Activated T-helper 1 cell treated with anti-CD3 and anti-CD28 coated beads, Interleukin-12 subunit alpha, Interleukin-12 subunit beta, Interleukin-2, Interleukin-4 antibody, amounts not matched to agents 30 ng/mL and 10 ng/mL and 1 ng/mL, durations not matched to agents 14 hours and 24 hours and 36 hours (primary cell): ENCODE measurements around the gene CERT1. TPM values are rescaled to one million over a fixed set of nuclear protein-coding genes. Genes with fewer than 3 reads are reported as not detected.
"Not testable (repeated sequence)": the region's sequence is repeated elsewhere in the genome, so short reads cannot be mapped to it uniquely, and the experiment has no call there.

ENCODE experiments used
- DNase-seq: peaks from one replicate; pipeline ENCODE4 v3.0.0; 2021; ENCODE audit warnings: low spot score
- H3K27ac Mint-ChIP-seq: one replicate; pipeline ENCODE4 v1.8.0; 2021; ENCODE audit warnings: mild to moderate bottlenecking, mixed read lengths
- H3K27me3 Mint-ChIP-seq: one replicate; pipeline ENCODE4 v1.8.0; 2022; ENCODE audit warnings: mild to moderate bottlenecking, moderate library complexity, mixed read lengths; ENCODE audit not compliant: insufficient read depth
- H3K36me3 Mint-ChIP-seq: one replicate; pipeline ENCODE4 v1.8.0; 2021; ENCODE audit warnings: low read depth, mixed read lengths
- H3K4me1 Mint-ChIP-seq: one replicate; pipeline ENCODE4 v1.8.0; 2021; ENCODE audit warnings: low read depth, mixed read lengths
- H3K4me3 Mint-ChIP-seq: one replicate; pipeline ENCODE4 v1.8.0; 2021; ENCODE audit warnings: mild to moderate bottlenecking, moderate library complexity, mixed read lengths
- H3K9me3 Mint-ChIP-seq: one replicate; pipeline ENCODE4 v1.8.0; 2021; ENCODE audit warnings: mixed read lengths
- intact Hi-C: fragments of 100-400 bp; cut with micrococcal nuclease; formaldehyde crosslinking; loops from one replicate; pipeline ENCODE4 v1.15.1; 2024
- total RNA-seq: library from RNA; stranded (reverse); gene quantifications from 2 replicates; pipeline ENCODE4 v1.2.3, GENCODE V29; 2022

Gene CERT1
- total RNA-seq, 1 donor from 2014 or later, result 41.0 TPM

DNA sequence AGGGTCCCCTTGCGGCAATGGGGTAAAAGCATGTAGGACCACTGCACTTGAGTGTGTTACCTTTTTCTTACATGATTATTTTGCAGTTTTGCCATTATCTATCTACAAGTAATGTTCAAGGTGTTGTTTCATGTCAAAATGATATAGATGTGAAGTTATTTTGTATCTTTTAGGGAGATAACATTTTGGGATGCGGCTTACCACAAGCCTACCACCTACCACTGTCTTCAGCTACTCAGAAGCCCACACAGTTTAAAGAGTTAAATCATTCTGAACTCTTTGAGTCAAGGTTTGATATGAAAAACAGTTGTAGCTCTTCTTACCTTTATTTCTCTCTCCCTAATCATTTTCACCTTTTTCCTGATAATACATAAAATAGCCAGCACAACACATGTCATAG lies 19.8 kb downstream of the CERT1 start:
- peaks cover 37% of the 10 kb centered on the region for H3K36me3 Mint-ChIP-seq
- H3K27ac Mint-ChIP-seq, result no peak overlapping the region
- peaks cover 34% of the 10 kb centered on the region for H3K9me3 Mint-ChIP-seq
- H3K4me3 Mint-ChIP-seq, result no peak overlapping the region
- H3K4me1 Mint-ChIP-seq, result peaks cover 16% of the 10 kb centered on the region
- intact Hi-C loops, result no loop called here
- no peak for DNase-seq
- no peaks in the 10 kb centered on the region for H3K27me3 Mint-ChIP-seq

DNA sequence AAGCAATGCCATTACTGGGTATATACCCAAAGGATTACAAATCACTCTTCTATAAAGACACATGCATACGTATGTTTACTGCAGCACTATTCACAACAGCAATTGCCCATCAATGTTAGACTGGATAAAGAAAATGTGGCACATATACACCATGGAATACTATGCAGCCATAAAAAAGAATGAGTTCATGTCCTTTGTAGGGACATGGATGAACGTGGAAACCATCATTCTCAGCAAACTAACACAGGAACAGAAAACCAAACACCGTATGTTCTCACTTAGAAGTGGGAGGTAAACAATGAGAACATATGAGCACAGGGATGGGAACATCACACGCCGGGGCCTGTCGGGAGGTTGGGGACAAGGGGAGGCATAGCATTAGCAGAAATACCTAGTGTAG lies 21.6 kb downstream of the CERT1 start:
- H3K27me3 Mint-ChIP-seq, H3K27ac Mint-ChIP-seq, H3K4me3 Mint-ChIP-seq, intact Hi-C loops, DNase-seq: not testable (repeated sequence)
- H3K4me1 Mint-ChIP-seq, result peaks cover 21% of the 10 kb centered on the region
- peaks cover 49% of the 10 kb centered on the region for H3K9me3 Mint-ChIP-seq
- peaks cover 42% of the 10 kb centered on the region for H3K36me3 Mint-ChIP-seq

DNA sequence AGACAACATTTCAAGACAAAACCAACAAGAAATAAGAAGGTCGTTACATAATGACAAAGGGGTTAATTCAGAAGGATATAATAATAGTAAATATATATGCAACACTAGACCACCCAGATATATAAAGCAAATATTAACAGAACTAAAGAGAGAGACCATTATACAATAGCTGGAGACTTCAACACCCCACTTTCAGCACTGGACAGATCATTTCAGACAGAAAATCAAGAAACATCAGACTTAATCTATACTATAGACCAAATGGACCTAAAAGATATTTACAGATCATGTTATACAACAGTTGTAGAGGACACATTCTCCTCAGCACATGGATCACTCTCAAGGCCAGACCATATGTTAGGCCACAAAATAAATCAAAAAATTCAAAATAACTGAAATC lies 26.8 kb downstream of the CERT1 start:
- no peak for DNase-seq
- H3K4me3 Mint-ChIP-seq, result no peak overlapping the region
- H3K4me1 Mint-ChIP-seq, result peaks cover 30% of the 10 kb centered on the region
- H3K27ac Mint-ChIP-seq, result no peak overlapping the region
- intact Hi-C loops, result no loop called here
- H3K9me3 Mint-ChIP-seq, result peaks cover 56% of the 10 kb centered on the region
- no peaks in the 10 kb centered on the region for H3K27me3 Mint-ChIP-seq
- peaks cover 40% of the 10 kb centered on the region for H3K36me3 Mint-ChIP-seq

DNA sequence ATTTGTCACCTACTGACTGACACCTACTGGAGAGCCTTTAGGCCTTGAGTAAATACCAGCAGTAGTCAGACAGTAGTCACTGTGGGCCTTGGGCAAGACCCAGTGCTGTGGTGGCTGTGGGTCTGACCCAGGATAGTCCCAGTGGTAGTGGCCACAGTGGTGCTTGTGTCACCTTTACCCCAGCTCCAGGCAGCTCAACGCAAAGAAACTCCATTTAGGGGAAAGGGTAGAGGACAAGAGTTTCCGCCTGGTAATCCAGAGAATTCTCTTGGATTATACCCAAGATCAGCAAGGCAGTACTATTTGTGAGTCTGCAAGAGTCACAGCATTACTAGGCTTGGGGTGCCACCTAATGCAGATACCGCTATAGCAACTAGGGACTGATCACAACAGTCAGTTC lies 28.9 kb downstream of the CERT1 start:
- no peak for DNase-seq
- H3K27me3 Mint-ChIP-seq, result no peaks in the 10 kb centered on the region
- peaks cover 41% of the 10 kb centered on the region for H3K9me3 Mint-ChIP-seq
- H3K4me1 Mint-ChIP-seq, result peaks cover 30% of the 10 kb centered on the region
- peaks cover 29% of the 10 kb centered on the region for H3K36me3 Mint-ChIP-seq
- H3K27ac Mint-ChIP-seq, result no peak overlapping the region
- H3K4me3 Mint-ChIP-seq, result no peak overlapping the region
- intact Hi-C loops, result no loop called here

DNA sequence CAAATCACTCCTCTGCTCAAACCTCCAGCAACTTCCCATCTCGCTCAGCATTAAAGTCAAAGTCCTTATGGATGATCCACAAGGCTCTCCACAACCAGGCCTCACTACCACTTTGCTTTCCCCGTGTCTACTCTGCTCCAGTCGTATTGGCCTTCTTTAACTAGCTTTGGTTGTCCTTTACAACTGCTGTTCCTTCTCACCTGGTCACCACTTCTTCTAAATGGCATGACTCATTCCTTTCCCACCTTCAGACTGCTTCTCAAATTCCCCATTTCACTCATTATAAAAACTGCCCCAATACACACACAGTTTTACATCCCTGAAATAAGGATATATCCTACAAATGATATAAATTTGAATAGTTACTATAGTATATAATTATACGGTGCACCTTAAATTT lies 30.4 kb downstream of the CERT1 start:
- Mint-ChIP-seq H3K27ac (no peak overlapping the region), H3K9me3 (peaks cover 28% of the 10 kb centered on the region), H3K4me3 (no peak overlapping the region), H3K36me3 (peaks cover 26% of the 10 kb centered on the region), H3K27me3 (no peaks in the 10 kb centered on the region), H3K4me1 (peaks cover 18% of the 10 kb centered on the region)
- no peak for DNase-seq
- intact Hi-C loops, result no loop called here

DNA sequence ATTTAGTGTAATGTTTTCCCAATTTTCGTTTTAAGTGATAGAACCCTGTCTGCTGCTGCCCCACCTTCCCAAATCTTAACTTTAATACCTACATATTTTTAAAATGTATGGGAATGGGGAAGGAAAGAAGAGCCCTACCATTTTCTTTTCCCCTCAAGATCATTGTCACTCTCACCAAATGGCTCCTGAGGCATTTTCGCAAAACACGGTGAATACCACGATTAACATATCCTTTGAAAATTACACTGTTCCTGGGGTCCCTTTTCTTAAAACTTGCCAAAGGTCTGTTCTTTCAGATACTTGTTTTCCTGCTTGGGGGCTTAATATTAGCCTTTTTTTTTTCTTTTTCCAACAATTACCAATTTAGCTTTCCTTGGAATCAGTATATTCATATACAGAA lies 36.1 kb downstream of the CERT1 start:
- intact Hi-C loops, result no loop called here
- Mint-ChIP-seq H3K4me1 (no peaks in the 10 kb centered on the region), H3K27me3 (no peaks in the 10 kb centered on the region), H3K9me3 (peaks cover 10% of the 10 kb centered on the region), H3K27ac (no peak overlapping the region), H3K36me3 (peaks cover 7% of the 10 kb centered on the region), H3K4me3 (no peak overlapping the region)
- no peak for DNase-seq

DNA sequence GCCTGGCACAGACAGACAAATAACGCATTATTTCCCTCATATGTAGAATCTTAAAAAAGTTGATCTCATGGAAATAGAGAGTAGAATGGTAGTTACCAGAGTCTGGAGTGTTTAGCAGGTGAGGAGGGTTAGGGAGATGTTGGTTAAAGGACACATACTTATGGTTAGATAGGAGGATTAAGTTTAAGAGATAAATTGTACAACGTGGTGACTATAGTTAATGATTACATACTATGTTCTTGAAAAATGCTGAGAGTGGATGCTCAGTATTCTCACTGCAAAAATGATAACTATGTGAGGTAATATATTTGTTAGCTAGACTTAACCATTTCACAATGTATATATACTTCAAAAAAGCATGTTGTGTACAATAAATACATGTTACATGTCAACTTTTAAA lies 38.0 kb downstream of the CERT1 start:
- Mint-ChIP-seq H3K4me1 (no peaks in the 10 kb centered on the region), H3K36me3 (peaks cover 21% of the 10 kb centered on the region), H3K27me3 (no peaks in the 10 kb centered on the region), H3K9me3 (peaks cover 28% of the 10 kb centered on the region), H3K4me3 (no peak overlapping the region), H3K27ac (no peak overlapping the region)
- DNase-seq, result no peak
- intact Hi-C loops, result no loop called here

DNA sequence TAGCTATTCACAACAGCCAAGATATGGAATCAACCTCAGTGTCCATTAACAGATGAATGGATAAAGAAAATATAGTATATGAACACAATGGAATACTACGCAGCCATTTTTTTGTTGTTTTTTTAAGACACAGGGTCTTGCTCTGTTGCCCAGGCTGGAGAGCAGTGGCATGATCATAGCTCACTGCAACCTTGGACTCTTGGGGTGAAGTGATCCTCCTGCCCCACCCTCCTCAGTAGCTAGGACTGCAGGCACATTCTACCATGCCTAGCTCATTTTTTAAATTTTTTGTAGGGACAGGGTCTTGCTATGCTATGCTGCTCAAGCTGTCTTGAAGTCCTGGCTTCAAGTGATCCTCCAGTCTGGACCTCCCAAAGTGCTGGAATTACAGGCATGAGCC lies 38.5 kb downstream of the CERT1 start:
- no peaks in the 10 kb centered on the region for H3K27me3 Mint-ChIP-seq
- DNase-seq, result no peak
- peaks cover 22% of the 10 kb centered on the region for H3K36me3 Mint-ChIP-seq
- H3K4me3 Mint-ChIP-seq, result no peak overlapping the region
- intact Hi-C loops, result no loop called here
- no peaks in the 10 kb centered on the region for H3K4me1 Mint-ChIP-seq
- H3K9me3 Mint-ChIP-seq, result peaks cover 32% of the 10 kb centered on the region
- H3K27ac Mint-ChIP-seq, result no peak overlapping the region

DNA sequence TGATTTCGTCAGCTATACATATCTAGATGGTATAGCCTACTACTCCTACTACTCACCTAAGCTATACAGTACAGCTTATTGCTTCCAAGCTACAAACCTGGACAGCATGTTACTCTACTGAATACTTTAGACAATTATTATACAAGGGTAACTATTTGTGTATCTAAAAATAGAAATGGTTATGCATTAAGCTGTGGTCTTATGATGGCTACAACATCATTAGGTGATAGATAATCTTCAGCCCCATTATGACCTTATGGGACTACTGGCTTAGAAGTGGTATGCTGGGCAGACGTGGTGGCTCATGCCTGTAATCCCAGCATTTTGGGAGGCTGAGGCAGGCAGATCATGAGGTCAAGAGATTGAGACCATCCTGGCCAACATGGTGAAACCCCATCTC lies 40.2 kb downstream of the CERT1 start:
- H3K4me3 Mint-ChIP-seq, result no peak overlapping the region
- DNase-seq, result no peak
- H3K27ac Mint-ChIP-seq, result no peak overlapping the region
- H3K36me3 Mint-ChIP-seq, result peaks cover 24% of the 10 kb centered on the region
- intact Hi-C loops, result no loop called here
- H3K9me3 Mint-ChIP-seq, result peaks cover 35% of the 10 kb centered on the region
- H3K27me3 Mint-ChIP-seq, result no peaks in the 10 kb centered on the region
- peaks cover 8% of the 10 kb centered on the region for H3K4me1 Mint-ChIP-seq

DNA sequence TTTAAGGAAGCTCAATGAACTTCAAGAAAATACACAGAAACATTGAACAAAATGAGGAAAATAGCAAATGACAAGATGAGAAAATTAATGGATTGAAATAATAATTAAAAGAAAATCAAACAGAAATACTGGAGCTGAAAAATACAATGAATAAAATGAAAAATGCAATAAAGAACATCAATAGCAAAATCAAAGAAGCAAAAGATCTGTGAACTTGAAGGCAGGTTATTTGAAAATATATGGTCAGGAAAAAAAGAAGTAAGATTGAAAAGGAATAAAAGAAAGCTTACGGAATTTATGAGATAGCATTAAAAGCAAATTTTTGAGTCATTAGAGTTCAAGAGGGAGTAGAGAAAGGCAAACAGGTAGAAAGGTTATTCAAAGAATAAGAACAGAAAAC lies 42.4 kb downstream of the CERT1 start:
- Mint-ChIP-seq H3K27me3 (no peaks in the 10 kb centered on the region), H3K4me1 (peaks cover 18% of the 10 kb centered on the region), H3K9me3 (peaks cover 35% of the 10 kb centered on the region), H3K27ac (no peak overlapping the region), H3K4me3 (no peak overlapping the region), H3K36me3 (peaks cover 24% of the 10 kb centered on the region)
- no peak for DNase-seq
- intact Hi-C loops, result no loop called here

DNA sequence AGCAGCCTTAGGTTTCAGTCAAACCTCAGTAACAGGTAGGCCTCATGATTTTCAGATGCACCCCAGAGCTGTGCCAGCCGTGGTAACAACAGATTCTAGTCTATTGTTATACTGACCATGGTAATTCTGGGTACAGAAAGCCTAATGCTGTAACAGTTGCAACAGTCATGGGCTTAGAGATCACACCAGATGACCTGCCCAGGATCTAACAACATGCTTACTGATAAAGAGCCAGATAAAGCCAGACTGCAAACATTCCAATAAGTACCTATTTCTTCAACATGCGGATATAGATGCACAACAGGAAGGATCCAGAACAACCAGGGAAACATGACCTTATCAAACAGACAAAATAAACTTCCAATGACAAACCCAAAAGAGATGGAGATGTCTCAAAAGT lies 42.8 kb downstream of the CERT1 start:
- peaks cover 23% of the 10 kb centered on the region for H3K4me1 Mint-ChIP-seq
- no peak for DNase-seq
- H3K4me3 Mint-ChIP-seq, result no peak overlapping the region
- H3K27ac Mint-ChIP-seq, result no peak overlapping the region
- peaks cover 24% of the 10 kb centered on the region for H3K36me3 Mint-ChIP-seq
- peaks cover 35% of the 10 kb centered on the region for H3K9me3 Mint-ChIP-seq
- intact Hi-C loops, result no loop called here
- H3K27me3 Mint-ChIP-seq, result no peaks in the 10 kb centered on the region

DNA sequence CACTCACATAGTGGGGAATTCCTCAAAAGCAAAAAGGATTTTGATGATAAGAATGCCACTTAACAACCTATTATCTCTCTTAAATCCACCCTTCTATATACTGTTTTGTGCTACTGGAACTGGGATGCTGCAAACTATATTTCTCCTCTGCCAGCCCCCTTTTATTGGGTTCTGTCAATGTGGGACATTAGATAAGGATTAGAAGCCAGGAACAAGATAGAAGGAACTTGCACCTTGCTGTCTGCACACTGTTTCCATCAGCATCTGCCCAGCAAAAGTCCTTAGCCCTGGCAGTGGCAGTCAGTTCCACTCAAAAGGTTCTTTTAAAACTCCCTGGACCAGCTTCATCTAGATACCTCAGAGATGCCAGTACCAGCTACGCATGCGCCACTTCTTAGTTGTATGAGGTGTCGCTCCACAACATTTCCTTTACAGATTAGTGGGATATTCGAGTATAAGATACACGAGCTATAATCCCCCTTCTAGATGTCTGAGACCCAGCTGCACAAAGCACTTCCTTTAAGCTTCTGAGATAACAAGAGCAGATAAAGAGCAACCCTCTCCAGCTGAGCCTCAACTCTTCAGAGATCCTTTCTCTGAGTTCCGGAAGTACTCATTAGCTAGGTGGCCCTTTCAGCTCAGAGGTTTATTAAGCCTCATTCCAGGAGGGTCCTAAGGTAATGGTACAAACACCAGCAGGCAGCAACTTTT lies 45.3 kb downstream of the CERT1 start:
- no peaks in the 10 kb centered on the region for H3K27me3 Mint-ChIP-seq
- no peak overlapping the region for H3K27ac Mint-ChIP-seq
- no peak for DNase-seq
- peaks cover 23% of the 10 kb centered on the region for H3K36me3 Mint-ChIP-seq
- H3K4me1 Mint-ChIP-seq, result peaks cover 28% of the 10 kb centered on the region
- H3K9me3 Mint-ChIP-seq, result peaks cover 33% of the 10 kb centered on the region
- intact Hi-C loops, result no loop called here
- no peak overlapping the region for H3K4me3 Mint-ChIP-seq

DNA sequence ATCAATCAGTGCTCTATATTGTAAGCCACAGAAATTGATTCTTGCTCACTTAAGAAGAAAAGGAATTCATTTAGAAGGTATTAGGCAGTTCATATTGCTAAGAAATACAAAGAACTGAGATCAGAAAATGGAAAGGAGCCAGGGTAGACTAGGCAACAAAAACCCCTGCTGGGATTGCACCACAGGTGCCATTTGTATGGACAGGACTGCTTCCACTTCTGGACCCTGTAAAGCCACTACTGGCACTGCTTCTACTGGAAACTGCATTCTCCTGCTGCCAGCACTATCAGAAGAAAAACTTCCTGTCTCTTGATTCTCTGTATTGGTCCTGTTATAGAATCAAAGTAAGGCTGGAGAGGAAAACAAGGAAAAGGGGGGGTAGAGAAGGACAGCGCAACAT lies 45.9 kb downstream of the CERT1 start:
- intact Hi-C loops, result no loop called here
- Mint-ChIP-seq H3K9me3 (peaks cover 26% of the 10 kb centered on the region), H3K36me3 (peaks cover 19% of the 10 kb centered on the region), H3K27ac (no peak overlapping the region), H3K27me3 (no peaks in the 10 kb centered on the region), H3K4me3 (no peak overlapping the region), H3K4me1 (peaks cover 28% of the 10 kb centered on the region)
- no peak for DNase-seq

DNA sequence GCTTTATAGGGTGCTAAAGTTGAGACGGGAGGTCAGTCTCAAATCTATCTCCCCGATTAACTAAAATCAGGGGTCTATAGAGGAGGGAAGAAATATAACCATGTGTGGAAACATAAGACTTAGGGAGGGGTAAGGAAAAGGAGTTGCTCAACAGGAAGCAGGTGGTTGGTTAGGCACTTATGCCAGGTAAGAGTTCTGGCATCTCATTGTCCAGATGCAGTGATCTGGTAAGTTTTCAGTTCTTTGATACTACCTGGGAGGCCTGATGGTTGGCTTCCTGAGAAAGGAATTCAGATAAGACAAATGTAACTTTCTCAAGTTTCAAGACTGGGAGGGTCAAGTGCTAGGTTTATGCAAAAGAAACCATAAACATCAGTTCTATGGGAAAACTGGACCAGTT lies 47.7 kb downstream of the CERT1 start:
- DNase-seq, result no peak
- Mint-ChIP-seq H3K27ac (no peak overlapping the region), H3K27me3 (no peaks in the 10 kb centered on the region), H3K36me3 (peaks cover 12% of the 10 kb centered on the region), H3K4me1 (peaks cover 28% of the 10 kb centered on the region), H3K4me3 (no peak overlapping the region), H3K9me3 (peaks cover 10% of the 10 kb centered on the region)
- intact Hi-C loops, result no loop called here
